A673 (cell line): Measurements from ENCODE around the gene FADS3.

Source experiments
- CTCF ChIP-seq: fragments of 300-800, 200-600 bp; sonication (generic); conservative IDR thresholded peaks from 2 replicates; pipeline ENCODE4 v1.5.1; 2017; ENCODE audit warnings: low read depth, mild to moderate bottlenecking, antibody characterized with exemption, low read length, moderate library complexity, mixed read lengths
- EZH2 ChIP-seq: fragments of 200-600 bp; sonication (generic); IDR thresholded peaks from 2 replicates; pipeline ENCODE4 v1.6.1; 2017; ENCODE audit warnings: borderline replicate concordance, low read depth, mild to moderate bottlenecking, mixed read lengths, antibody characterized with exemption, low read length; ENCODE audit not compliant: poor library complexity, severe bottlenecking

- TF ChIP-seq CTCF (no peak), EZH2 (no peak)
These were observed 4.7 kb downstream of the FADS3 start for GRCh38 chr11:61886643-61887042.
